AG04449 (cell line): ENCODE results near the gene GPRIN1.
"Not testable (repeated sequence)": the region's sequence is repeated elsewhere in the genome, so short reads cannot be mapped to it uniquely, and the experiment has no call there.

Source experiments
- CTCF ChIA-PET: fragments of 350-600 bp; formaldehyde crosslinking; extraction: SDS; loops from one replicate; lab custom pipeline; 2021; ENCODE audit warnings: antibody characterized with exemption; lab: Yijun Ruan, JAX
- POLR2A ChIA-PET: fragments of 400-600, 350-600 bp; formaldehyde crosslinking; extraction: SDS; loops from one replicate; lab custom pipeline; 2020; ENCODE audit warnings: antibody characterized with exemption, inconsistent platforms; lab: Yijun Ruan, JAX
- DNase-seq: peaks from one replicate; pipeline ENCODE4 v3.0.0-alpha.2; 2010; ENCODE audit warnings: low read depth, low spot score
- H3K4me3 ChIP-seq: 2 replicates; pipeline ENCODE4 v1.5.1; 2011; ENCODE audit warnings: low read depth, mild to moderate bottlenecking, control low read depth, low read length
- CTCF ChIP-seq: IDR thresholded peaks from one replicate; pipeline ENCODE4 v1.5.1; 2011; ENCODE audit warnings: mild to moderate bottlenecking, moderate library complexity, low read length, control low read depth, inconsistent platforms; ENCODE audit not compliant: insufficient read depth; ENCODE audit errors: missing control alignments

Gene GPRIN1

DNA sequence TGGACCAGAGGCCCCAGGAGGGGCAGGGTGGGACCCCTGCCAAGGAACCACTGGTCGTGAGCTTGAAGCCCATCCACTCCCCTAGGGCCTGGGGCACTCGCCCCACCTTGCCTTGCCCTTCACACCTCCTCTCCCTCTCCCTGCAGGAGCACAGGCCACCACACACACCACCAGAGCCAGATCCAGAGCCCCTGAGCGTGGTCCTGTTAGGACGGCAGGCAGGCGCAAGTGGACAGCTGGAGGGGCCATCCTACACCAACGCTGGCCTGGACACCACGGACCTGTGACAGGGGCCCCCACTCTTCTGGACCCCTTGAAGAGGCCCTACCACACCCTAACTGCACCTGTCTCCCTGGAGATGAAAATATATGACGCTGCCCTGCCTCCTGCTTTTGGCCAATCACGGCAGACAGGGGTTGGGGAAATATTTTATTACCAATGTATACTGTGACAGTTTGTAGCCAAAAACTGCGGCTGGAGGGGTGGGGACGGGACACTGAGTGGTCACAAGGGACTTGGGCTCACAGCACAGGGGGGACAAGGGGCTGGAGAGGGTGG is 14.5 kb downstream of the GPRIN1 start:
- no peak for TF ChIP-seq CTCF
- CTCF ChIA-PET, result interaction anchor here (1.0 to 1.5 kb wide), 3 partner anchors 11 to 178 kb away, joined by 3 to 5 read pairs (median 4); no protein-coding TSS in a partner anchor
- DNase-seq, result no peak
- no peak overlapping the region for H3K4me3 ChIP-seq
- POLR2A ChIA-PET, result interaction anchor here (0.6 kb wide), 1 partner anchor 19 kb away, joined by 4 read pairs; no protein-coding TSS in a partner anchor

DNA sequence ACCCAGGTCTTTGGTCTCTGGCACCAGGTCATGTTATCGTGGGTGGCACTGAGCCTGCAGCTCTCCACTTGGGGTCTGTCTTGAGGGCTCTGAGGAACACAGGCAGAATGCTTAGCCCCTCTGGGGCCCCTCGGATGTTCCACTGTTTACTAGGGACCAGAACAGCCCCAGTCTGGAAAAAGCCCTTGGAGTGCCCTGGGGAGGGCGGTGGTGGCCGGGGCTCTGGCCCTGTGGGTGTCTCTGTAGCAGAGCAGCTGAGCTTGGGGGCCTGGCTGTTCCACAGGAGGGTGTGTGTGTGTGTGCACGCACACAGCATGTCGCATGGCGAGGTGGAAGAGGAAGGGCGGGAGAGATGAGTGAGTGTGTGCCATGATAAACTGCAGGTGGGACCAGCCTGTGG is 15.4 kb downstream of the GPRIN1 start:
- CTCF ChIA-PET, result interaction anchor here (1.0 kb wide), 2 partner anchors 11 to 15 kb away, joined by 3 to 4 read pairs; no protein-coding TSS in a partner anchor
- no peak overlapping the region for H3K4me3 ChIP-seq
- POLR2A ChIA-PET, result no interaction called here
- DNase-seq, result no peak
- TF ChIP-seq CTCF, result no peak

GRCh38 chr5:176593273-176593869 is 16.6 kb downstream of the GPRIN1 start:
- no peak for DNase-seq
- no peak overlapping the region for H3K4me3 ChIP-seq
- ChIA-PET CTCF (interaction anchor here (1.0 kb wide), 1 partner anchor 20 kb away, joined by 3 read pairs; no protein-coding TSS in a partner anchor), POLR2A (no interaction called here)
- no peak for TF ChIP-seq CTCF

GRCh38 chr5:176592573-176592972 is 17.4 kb downstream of the GPRIN1 start:
- CTCF ChIA-PET, result interaction anchor here (1.0 kb wide), 1 partner anchor 19 kb away, joined by 3 read pairs; no protein-coding TSS in a partner anchor
- POLR2A ChIA-PET, result no interaction called here

GRCh38 chr5:176591667-176592066 is 18.3 kb downstream of the GPRIN1 start:
- DNase-seq, POLR2A ChIA-PET, H3K4me3 ChIP-seq, CTCF ChIA-PET: not testable (repeated sequence)

More at GRCh38 chr5:176592573-176592972, 17.4 kb downstream of the GPRIN1 start:
- no peak for TF ChIP-seq CTCF
- DNase-seq, result no peak
- H3K4me3 ChIP-seq, result no peak overlapping the region

DNA sequence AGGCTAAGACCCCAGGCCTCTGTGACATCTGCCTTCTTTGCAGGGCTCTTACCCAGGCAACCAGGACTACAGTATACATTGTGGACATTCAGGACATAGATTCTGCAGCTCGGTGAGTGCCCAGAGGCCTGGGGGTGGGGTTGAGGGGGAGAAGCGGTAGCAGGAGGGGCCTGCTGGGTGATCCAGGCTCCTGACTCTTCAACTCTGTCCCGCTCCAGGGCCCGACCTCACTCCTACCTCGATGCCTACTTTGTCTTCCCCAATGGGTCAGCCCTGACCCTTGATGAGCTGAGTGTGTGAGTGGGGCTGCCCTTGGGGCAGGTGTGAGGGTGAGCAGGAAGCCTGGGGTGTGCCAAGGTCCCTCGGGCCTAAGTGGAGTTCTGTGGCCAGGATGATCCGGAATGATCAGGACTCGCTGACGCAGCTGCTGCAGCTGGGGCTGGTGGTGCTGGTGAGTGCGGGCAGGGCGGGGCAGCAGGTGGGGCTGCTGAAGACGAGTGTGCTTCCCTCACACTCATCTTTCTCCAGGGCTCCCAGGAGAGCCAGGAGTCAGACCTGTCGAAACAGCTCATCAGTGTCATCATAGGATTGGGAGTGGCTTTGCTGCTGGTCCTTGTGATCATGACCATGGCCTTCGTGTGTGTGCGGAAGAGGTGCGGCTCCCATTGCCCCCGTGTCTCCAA is 19.8 kb downstream of the GPRIN1 start:
- DNase-seq, result no peak
- TF ChIP-seq CTCF, result no peak
- no peak overlapping the region for H3K4me3 ChIP-seq
- ChIA-PET CTCF (interaction anchor here (0.8 to 2.2 kb wide), 4 partner anchors 11 to 520 kb away, joined by 3 to 10 read pairs (median 6); no protein-coding TSS in a partner anchor), POLR2A (no interaction called here)
